GM12878 (cell line): Measurements from ENCODE around the gene UST. TPM values are rescaled to one million over a fixed set of nuclear protein-coding genes. Genes with fewer than 3 reads are reported as not detected.
A peak's percentile ranks its signal among the peaks of the same experiment; 100 is the strongest.

Source experiments
- CHD1 ChIP-seq: IDR thresholded peaks from 2 replicates; pipeline ENCODE4 v1.6.1; 2012; ENCODE audit warnings: low read depth, low read length, improper control_type of control experiment
- EP300 ChIP-seq, 2 experiments: fragments of 150-350 bp in 1 of 2; IDR thresholded peaks; 2 replicates each; pipeline ENCODE4 v1.6.1; 2011 to 2012; ENCODE audit warnings: low read depth in 2 of 2, low read length in 2 of 2, borderline replicate concordance in 1 of 2, improper control_type of control experiment in 1 of 2, inconsistent platforms in 1 of 2; ENCODE audit not compliant: control insufficient read depth in 1 of 2
- JUNB ChIP-seq: IDR thresholded peaks from 2 replicates; pipeline ENCODE4 v1.6.1; 2016; ENCODE audit warnings: antibody characterized with exemption, mild to moderate bottlenecking
- MEF2B ChIP-seq: fragments of 450-650 bp; IDR thresholded peaks from 2 replicates; pipeline ENCODE4 v1.6.1; 2018; ENCODE audit warnings: mild to moderate bottlenecking, moderate library complexity; ENCODE audit not compliant: partially characterized antibody, poor library complexity, severe bottlenecking
- PML ChIP-seq: IDR thresholded peaks from 2 replicates; pipeline ENCODE4 v1.6.1; 2012; ENCODE audit warnings: low read length, inconsistent platforms
- RELB ChIP-seq: fragments of 450-650 bp; IDR thresholded peaks from 2 replicates; pipeline ENCODE4 v1.6.1; 2017; ENCODE audit warnings: low read depth, mild to moderate bottlenecking, moderate library complexity
- ZNF592 ChIP-seq: fragments of 450-650 bp; IDR thresholded peaks from 2 replicates; pipeline ENCODE4 v1.6.1; 2017; ENCODE audit warnings: mild to moderate bottlenecking, moderate library complexity
- polyA plus RNA-seq, 11 experiments: library from polyadenylated mRNA; depleted of rRNA in 4 of 11; unstranded in 6 of 11; stranded (reverse) in 5 of 11; fragments of >200 nt; fragmentation: Nextera tagmentation in 4 of 11; fragmentation: Illumina TruSeq in 1 of 11; extraction: Ambion mirVana in 4 of 11; extraction: Trizol in 1 of 11; gene quantifications; 1 replicate in 1 of 11; 2 replicates in 10 of 11; pipeline versions ENCODE4 v1.2.1 to v1.2.3, GENCODE V29; 2011 to 2016; ENCODE audit warnings: inconsistent platforms in 2 of 11, missing spikeins in 2 of 11, low read depth in 1 of 11
- total RNA-seq, 4 experiments: library from RNA; depleted of rRNA in 3 of 4; stranded (reverse); fragments of >200 nt in 3 of 4; fragmentation: Illumina TruSeq in 1 of 4; extraction: Trizol in 1 of 4; gene quantifications; 2 replicates each; pipeline versions ENCODE4 v1.2.1 to v1.2.3, GENCODE V29; 2013 to 2021

UST gene
- total and polyA plus RNA-seq, 10 of the 15 experiments (the other 5 are each of a cell fraction or from before 2014, with no cell fraction given), result 0.74 to 43.3 (median 2.2) TPM

GRCh38 chr6:148907573-148907972 is 160.7 kb downstream of the UST start (continued):
- TF ChIP-seq EP300 (IDR thresholded peaks at IDR 0.05; ENCODE audit: borderline replicate concordance in 1 of 2, control insufficient read depth in 1 of 2, low read depth in 2 of 2, low read length in 2 of 2) (no peak), JUNB (peak; percentile 71), RELB (peak; percentile 61; the same call in 1 of the 2 replicates), MEF2B (peak; percentile 36), PML (no peak), ZNF592 (no peak), CHD1 (no peak)
